ENCODE data around the gene EHBP1.

Gene EHBP1

GRCh38 chr2:62705007-62705829 is at the start of gene EHBP1:
EHBP1 (plus strand) TSS chr2:62705713; CDS start chr2:62707192, 1,479 bp downstream.
- peak; percentile 89 for TF ChIP-seq POLR2A (IDR thresholded peaks at IDR 0.05; ENCODE audit: low read depth, low read length)
- DNase-seq (ENCODE audit: insufficient read length, low spot score) (peak; percentile 82), FAIRE-seq (peak; percentile 97)

- FAIRE-seq (no peak), DNase-seq (ENCODE audit: insufficient read length, low spot score) (no peak)
- TF ChIP-seq POLR2A (IDR thresholded peaks at IDR 0.05; ENCODE audit: low read depth, low read length): no peak
Observed at GRCh38 chr2:62657783-62658182, 47.7 kb upstream of the EHBP1 start.

- DNase-seq (ENCODE audit: insufficient read length, low spot score): no peak
- TF ChIP-seq POLR2A (IDR thresholded peaks at IDR 0.05; ENCODE audit: low read depth, low read length): no peak
- FAIRE-seq: no peak
Observed at GRCh38 chr2:62658891-62659290, 46.6 kb upstream of the EHBP1 start.

- TF ChIP-seq POLR2A (IDR thresholded peaks at IDR 0.05; ENCODE audit: low read depth, low read length): no peak
- FAIRE-seq (peak; percentile 50), DNase-seq (ENCODE audit: insufficient read length, low spot score) (no peak)
Observed at GRCh38 chr2:62660087-62660486, 45.4 kb upstream of the EHBP1 start.

GRCh38 chr2:62660582-62661262 is 44.8 kb upstream of the EHBP1 start:
- no peak for DNase-seq (ENCODE audit: insufficient read length, low spot score)
- peak; percentile 99 for FAIRE-seq
- TF ChIP-seq POLR2A (IDR thresholded peaks at IDR 0.05; ENCODE audit: low read depth, low read length): no peak

- peak; percentile 15 for DNase-seq (ENCODE audit: insufficient read length, low spot score)
- no peak for FAIRE-seq
- no peak for TF ChIP-seq POLR2A (IDR thresholded peaks at IDR 0.05; ENCODE audit: low read depth, low read length)
Observed at GRCh38 chr2:62661263-62661635, 44.3 kb upstream of the EHBP1 start.

- DNase-seq (ENCODE audit: insufficient read length, low spot score) (no peak), FAIRE-seq (no peak)
- TF ChIP-seq POLR2A (IDR thresholded peaks at IDR 0.05; ENCODE audit: low read depth, low read length): no peak
Observed at GRCh38 chr2:62662131-62662530, 43.4 kb upstream of the EHBP1 start.

- TF ChIP-seq POLR2A (IDR thresholded peaks at IDR 0.05; ENCODE audit: low read depth, low read length): no peak
- FAIRE-seq: no peak
Observed at GRCh38 chr2:62662554-62662953, 43.0 kb upstream of the EHBP1 start.

GRCh38 chr2:62663411-62663810 is 42.1 kb upstream of the EHBP1 start:
- FAIRE-seq (no peak), DNase-seq (ENCODE audit: insufficient read length, low spot score) (no peak)
- TF ChIP-seq POLR2A (IDR thresholded peaks at IDR 0.05; ENCODE audit: low read depth, low read length): no peak

More at GRCh38 chr2:62662554-62662953, 43.0 kb upstream of the EHBP1 start:
- no peak for DNase-seq (ENCODE audit: insufficient read length, low spot score)

- no peak for TF ChIP-seq POLR2A (IDR thresholded peaks at IDR 0.05; ENCODE audit: low read depth, low read length)
- FAIRE-seq: no peak
- no peak for DNase-seq (ENCODE audit: insufficient read length, low spot score)
Observed at GRCh38 chr2:62663920-62664795, 41.4 kb upstream of the EHBP1 start.

- DNase-seq (ENCODE audit: insufficient read length, low spot score) (no peak), FAIRE-seq (no peak)
- TF ChIP-seq POLR2A (IDR thresholded peaks at IDR 0.05; ENCODE audit: low read depth, low read length): no peak
Observed at GRCh38 chr2:62665446-62665845, 40.1 kb upstream of the EHBP1 start.

- DNase-seq (ENCODE audit: insufficient read length, low spot score) (no peak), FAIRE-seq (no peak)
- no peak for TF ChIP-seq POLR2A (IDR thresholded peaks at IDR 0.05; ENCODE audit: low read depth, low read length)
Observed at GRCh38 chr2:62669180-62669579, 36.3 kb upstream of the EHBP1 start.

- peak; percentile 36 for FAIRE-seq
- peak; percentile 45 for DNase-seq (ENCODE audit: insufficient read length, low spot score)
- no peak for TF ChIP-seq POLR2A (IDR thresholded peaks at IDR 0.05; ENCODE audit: low read depth, low read length)
Observed at GRCh38 chr2:62672601-62673000, 32.9 kb upstream of the EHBP1 start.

- no peak for TF ChIP-seq POLR2A (IDR thresholded peaks at IDR 0.05; ENCODE audit: low read depth, low read length)
- DNase-seq (ENCODE audit: insufficient read length, low spot score) (no peak), FAIRE-seq (no peak)
Observed at GRCh38 chr2:62675062-62675461, 30.5 kb upstream of the EHBP1 start.

All from H54 (cell line).